Ovary (tissue), 9 donors: ENCODE results near the gene TUBB6. TPM values are rescaled to one million over a fixed set of nuclear protein-coding genes. Genes with fewer than 3 reads are reported as not detected.
A peak's percentile ranks its signal among the peaks of the same experiment; 100 is the strongest.

Source experiments
- DNase-seq, 5 donors: peaks; one replicate each; pipeline ENCODE4 v3.0.0-alpha.2; 2019 to 2020
- H3K27ac ChIP-seq, 2 donors: fragments of 200-600 bp; one replicate each; pipeline versions ENCODE4 v1.5.1 to v1.8.0; 2019 to 2022
- H3K27me3 ChIP-seq: fragments of 200-600 bp; one replicate; pipeline ENCODE4 v1.8.0; 2022
- H3K36me3 ChIP-seq: fragments of 200-600 bp; sonication (generic); one replicate; pipeline ENCODE4 v1.5.1; 2019
- H3K4me1 ChIP-seq: one replicate; pipeline ENCODE4 v1.8.1; 2013; ENCODE audit warnings: mild to moderate bottlenecking, moderate library complexity; ENCODE audit not compliant: insufficient read depth
- H3K4me3 ChIP-seq: fragments of 200-600 bp; sonication (generic); one replicate; pipeline ENCODE4 v1.5.1; 2017
- H3K9me3 ChIP-seq, 2 donors: fragments of 200-600 bp in 1 of 2; sonication (generic) in 1 of 2; one replicate each; pipeline versions ENCODE4 v1.5.1 to v1.8.1; 2013 to 2019; ENCODE audit warnings: mild to moderate bottlenecking in 1 of 2, moderate library complexity in 1 of 2
- CTCF ChIP-seq, 3 donors: fragments of 450-650 bp in 2 of 3; fragments of 200-600 bp in 1 of 3; IDR thresholded peaks; one replicate each; pipeline versions ENCODE4 v1.5.1 to v1.8.0; 2016 to 2022; ENCODE audit warnings: antibody characterized with exemption in 3 of 3, mild to moderate bottlenecking in 1 of 3
- EP300 ChIP-seq: sonication (generic); formaldehyde crosslinking; IDR thresholded peaks from one replicate; pipeline ENCODE4 v1.6.1; 2017; ENCODE audit warnings: antibody characterized with exemption
- POLR2A ChIP-seq: fragments of 450-650 bp; IDR thresholded peaks from one replicate; pipeline ENCODE4 v1.6.1; 2017; ENCODE audit warnings: antibody characterized with exemption, mild to moderate bottlenecking, moderate library complexity
- WGBS, 3 donors: extraction: QIAGEN DNeasy Blood & Tissue Kit in 1 of 3; methylation state at CpG; one replicate each; pipeline versions ENCODE4 v1.1.5 to v1.1.7; 2013 to 2017; 5-methylcytosine and 5-hydroxymethylcytosine counted together
- intact Hi-C, 4 donors: fragments of 100-400 bp; cut with DNase I; formaldehyde crosslinking; loops; one replicate each; pipeline versions ENCODE4 v1.11.0 to v1.15.1; 2022 to 2023
- polyA plus RNA-seq, 2 donors: library from polyadenylated mRNA; stranded (reverse); fragments of 200-250 nt in 1 of 2; fragments of 350-450 nt in 1 of 2; fragmentation: Illumina TruSeq in 1 of 2; extraction: RNeasy Lipid Tissue Mini Kit (QIAGEN cat#74804) in 1 of 2; gene quantifications; one replicate each; pipeline ENCODE4 v1.2.3, GENCODE V29; 2013 to 2014
- total RNA-seq, 7 donors: library from RNA; depleted of rRNA in 2 of 7; stranded (reverse); fragments of >200 nt in 2 of 7; fragmentation: NEBNext Ultra II Directional in 3 of 7; extraction: Animal tissue kit (Norgen Biotek cat#: 25700) in 3 of 7; gene quantifications; one replicate each; pipeline versions ENCODE4 v1.1.0 to v1.2.4, GENCODE V29; 2016 to 2023
- donor health status: DM: no; HTN: no; CAD: no; lungs with moderate emphysema.
- donor health status: DM: no; HTN: no; CAD: no.
- donor health status: Bipolar disorder and iron deficiency.
- donor health status: DM: yes; HTN: yes; CAD: no.
- donor health status: DM: no; HTN: no; CAD: no.
- donor health status: DM: yes; HTN: yes; CAD: no.

The TUBB6 gene
- total and polyA plus RNA-seq, 9 donors = 77.3 to 155 (median 121) TPM

GRCh38 chr18:12282442-12283039, 25.5 kb upstream of the TUBB6 start:
- TF ChIP-seq POLR2A (no peak), EP300 (no peak), CTCF (IDR thresholded peaks at IDR 0.05) (no peak)
- Histone ChIP-seq H3K4me3 (no peak overlapping the region), H3K36me3 (no peaks in the 10 kb centered on the region), H3K4me1 (peaks cover 13% of the 10 kb centered on the region), H3K9me3 (no peaks in the 10 kb centered on the region), H3K27ac (no peak overlapping the region), H3K27me3 (no peaks in the 10 kb centered on the region)
- no peak for DNase-seq
- intact Hi-C loops = no loop called here
- 76 to 81% (median 78%) methylated on average over 9 of the region's 9 CpGs for WGBS, 3 donors

- peaks cover 12% of the 10 kb centered on the region for H3K4me1 ChIP-seq
- intact Hi-C loops = no loop called here
- no peaks in the 10 kb centered on the region for H3K36me3 ChIP-seq
- H3K9me3 ChIP-seq = no peaks in the 10 kb centered on the region
- H3K27me3 ChIP-seq = no peaks in the 10 kb centered on the region
- no peak for DNase-seq
- no peak overlapping the region for H3K4me3 ChIP-seq
- no peak overlapping the region for H3K27ac ChIP-seq
- 65 to 76% (median 74%) methylated on average over 6 of the region's 6 CpGs for WGBS, 3 donors
- TF ChIP-seq EP300 = no peak
- no peak for TF ChIP-seq POLR2A
- no peak for TF ChIP-seq CTCF (IDR thresholded peaks at IDR 0.05)
Measured at GRCh38 chr18:12283256-12283655, 24.8 kb upstream of the TUBB6 start.

GRCh38 chr18:12283666-12284065, 24.4 kb upstream of the TUBB6 start:
- no peak for DNase-seq

GRCh38 chr18:12287131-12287681, 20.8 kb upstream of the TUBB6 start:
- H3K27ac ChIP-seq = no peak overlapping the region
- H3K27me3 ChIP-seq = no peaks in the 10 kb centered on the region
- DNase-seq = no peak
- H3K4me1 ChIP-seq = peaks cover 6% of the 10 kb centered on the region
- no peaks in the 10 kb centered on the region for H3K9me3 ChIP-seq
- no peaks in the 10 kb centered on the region for H3K36me3 ChIP-seq
- H3K4me3 ChIP-seq = peak overlapping the region; percentile 39
- WGBS, 3 donors = 63 to 74% (median 63%) methylated on average over 12 to 37 of the region's 37 CpGs
- intact Hi-C loops = no loop called here
- TF ChIP-seq EP300 = no peak
- TF ChIP-seq CTCF (IDR thresholded peaks at IDR 0.05) = no peak
- TF ChIP-seq POLR2A = no peak

More at GRCh38 chr18:12283666-12284065, 24.4 kb upstream of the TUBB6 start:
- Histone ChIP-seq H3K9me3 (no peaks in the 10 kb centered on the region), H3K4me3 (no peak overlapping the region), H3K27me3 (no peaks in the 10 kb centered on the region), H3K36me3 (no peaks in the 10 kb centered on the region), H3K4me1 (peaks cover 12% of the 10 kb centered on the region), H3K27ac (no peak overlapping the region)
- intact Hi-C loops = no loop called here
- 78 to 86% (median 79%) methylated on average over 1 of the region's 1 CpG for WGBS, 3 donors
- TF ChIP-seq POLR2A (no peak), EP300 (no peak), CTCF (IDR thresholded peaks at IDR 0.05) (no peak)
